Immature natural killer cell (primary cell): ENCODE measurements around the gene SYNJ2. TPM values are rescaled to one million over a fixed set of nuclear protein-coding genes. Genes with fewer than 3 reads are reported as not detected.
A peak's percentile ranks its signal among the peaks of the same experiment; 100 is the strongest.
"Not testable (repeated sequence)": the region's sequence is repeated elsewhere in the genome, so short reads cannot be mapped to it uniquely, and the experiment has no call there.

Source experiments
- DNase-seq, 3 donors: peaks; one replicate each; pipeline ENCODE4 v3.0.0; 2022; ENCODE audit warnings: mixed read lengths in 1 of 3
- H3K27ac Mint-ChIP-seq, 6 donors: one replicate each; pipeline ENCODE4 v1.8.0; 2020; ENCODE audit warnings: mixed read lengths in 6 of 6, mild to moderate bottlenecking in 5 of 6, inconsistent platforms in 4 of 6, moderate library complexity in 3 of 6
- H3K27me3 Mint-ChIP-seq, 3 donors: one replicate each; pipeline ENCODE4 v1.8.0; 2020 to 2021; ENCODE audit warnings: low read depth in 3 of 3, mild to moderate bottlenecking in 3 of 3, mixed read lengths in 3 of 3, moderate library complexity in 3 of 3, inconsistent platforms in 1 of 3
- H3K36me3 Mint-ChIP-seq, 3 donors: one replicate each; pipeline ENCODE4 v1.8.0; 2020; ENCODE audit warnings: mixed read lengths in 3 of 3, inconsistent platforms in 2 of 3, mild to moderate bottlenecking in 2 of 3
- H3K4me1 Mint-ChIP-seq, 2 donors: one replicate each; pipeline ENCODE4 v1.8.0; 2020; ENCODE audit warnings: inconsistent platforms in 2 of 2, mild to moderate bottlenecking in 2 of 2, mixed read lengths in 2 of 2, moderate library complexity in 1 of 2
- H3K4me3 Mint-ChIP-seq, 5 donors: one replicate each; pipeline ENCODE4 v1.8.0; 2020; ENCODE audit warnings: mild to moderate bottlenecking in 5 of 5, mixed read lengths in 5 of 5, inconsistent platforms in 3 of 5, moderate library complexity in 3 of 5
- H3K9me3 Mint-ChIP-seq, 6 donors: one replicate each; pipeline ENCODE4 v1.8.0; 2020; ENCODE audit warnings: mild to moderate bottlenecking in 6 of 6, mixed read lengths in 6 of 6, inconsistent platforms in 4 of 6, moderate library complexity in 3 of 6
- polyA plus RNA-seq, 3 donors: library from polyadenylated mRNA; unstranded; fragments of 300-500 nt; fragmentation: Illumina TruSeq; gene quantifications; one replicate each; pipeline ENCODE4 v1.2.3, GENCODE V29; 2021

SYNJ2 gene
- polyA plus RNA-seq, 3 donors from 2014 or later = 8.7 to 22.0 (median 12.5) TPM

- not testable (repeated sequence) for H3K27ac Mint-ChIP-seq, H3K4me3 Mint-ChIP-seq, H3K4me1 Mint-ChIP-seq, DNase-seq, H3K9me3 Mint-ChIP-seq, H3K36me3 Mint-ChIP-seq
- peaks cover 4 to 13% (median 9%) of the 10 kb centered on the region in 3 donors for H3K27me3 Mint-ChIP-seq
These were observed 30.8 kb upstream of the SYNJ2 start for GRCh38 chr6:157950899-157951298.

- no peak for DNase-seq
- Mint-ChIP-seq H3K27me3 (peaks cover 3 to 16% (median 7%) of the 10 kb centered on the region in 3 donors), H3K4me3 (no peak overlapping the region), H3K36me3 (no peaks in the 10 kb centered on the region), H3K9me3 (peaks cover 0 to 5% (median 0%) of the 10 kb centered on the region in 6 donors), H3K27ac (no peak overlapping the region), H3K4me1 (no peaks in the 10 kb centered on the region)
These were observed 29.8 kb upstream of the SYNJ2 start for GRCh38 chr6:157951828-157952227.

DNA sequence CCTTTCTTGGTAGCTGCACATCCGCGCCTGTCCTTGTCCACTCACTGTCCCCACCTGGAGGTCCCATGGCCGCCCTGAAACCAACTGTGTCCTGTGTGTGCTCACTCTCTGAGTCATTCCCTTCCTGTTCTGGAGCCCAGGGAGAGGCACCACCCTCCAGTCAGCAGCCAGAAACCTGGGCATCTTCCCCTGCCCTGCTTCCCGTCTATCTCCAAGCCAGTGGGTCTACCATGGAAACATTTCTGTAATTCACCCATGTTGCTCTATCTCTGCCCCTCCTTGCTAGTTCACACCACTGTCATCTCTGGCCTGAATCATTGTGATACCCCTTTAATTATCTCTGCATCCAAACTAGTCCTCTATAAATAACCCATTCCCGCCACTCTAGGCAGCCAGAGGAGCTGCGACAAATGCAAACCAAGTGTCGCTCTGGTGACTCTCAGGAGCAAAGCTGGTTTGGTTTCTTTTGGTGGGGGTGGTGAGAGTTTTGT lies 28.8 kb upstream of the SYNJ2 start:
- Mint-ChIP-seq H3K9me3 (peaks cover 0 to 5% (median 0%) of the 10 kb centered on the region in 6 donors), H3K36me3 (no peaks in the 10 kb centered on the region), H3K4me1 (no peaks in the 10 kb centered on the region), H3K4me3 (no peak overlapping the region), H3K27me3 (peaks cover 3 to 19% (median 4%) of the 10 kb centered on the region in 3 donors), H3K27ac (no peak overlapping the region)
- no peak for DNase-seq

- H3K4me1 Mint-ChIP-seq = no peaks in the 10 kb centered on the region
- no peak overlapping the region for H3K4me3 Mint-ChIP-seq
- DNase-seq = no peak
- H3K9me3 Mint-ChIP-seq = peaks cover 2 to 9% (median 4%) of the 10 kb centered on the region in 6 donors
- peaks cover 3 to 25% (median 4%) of the 10 kb centered on the region in 3 donors for H3K27me3 Mint-ChIP-seq
- peaks cover 0 to 2% (median 0%) of the 10 kb centered on the region in 3 donors for H3K36me3 Mint-ChIP-seq
- no peak overlapping the region for H3K27ac Mint-ChIP-seq
These were observed 28.0 kb upstream of the SYNJ2 start for GRCh38 chr6:157953580-157954091.

DNA sequence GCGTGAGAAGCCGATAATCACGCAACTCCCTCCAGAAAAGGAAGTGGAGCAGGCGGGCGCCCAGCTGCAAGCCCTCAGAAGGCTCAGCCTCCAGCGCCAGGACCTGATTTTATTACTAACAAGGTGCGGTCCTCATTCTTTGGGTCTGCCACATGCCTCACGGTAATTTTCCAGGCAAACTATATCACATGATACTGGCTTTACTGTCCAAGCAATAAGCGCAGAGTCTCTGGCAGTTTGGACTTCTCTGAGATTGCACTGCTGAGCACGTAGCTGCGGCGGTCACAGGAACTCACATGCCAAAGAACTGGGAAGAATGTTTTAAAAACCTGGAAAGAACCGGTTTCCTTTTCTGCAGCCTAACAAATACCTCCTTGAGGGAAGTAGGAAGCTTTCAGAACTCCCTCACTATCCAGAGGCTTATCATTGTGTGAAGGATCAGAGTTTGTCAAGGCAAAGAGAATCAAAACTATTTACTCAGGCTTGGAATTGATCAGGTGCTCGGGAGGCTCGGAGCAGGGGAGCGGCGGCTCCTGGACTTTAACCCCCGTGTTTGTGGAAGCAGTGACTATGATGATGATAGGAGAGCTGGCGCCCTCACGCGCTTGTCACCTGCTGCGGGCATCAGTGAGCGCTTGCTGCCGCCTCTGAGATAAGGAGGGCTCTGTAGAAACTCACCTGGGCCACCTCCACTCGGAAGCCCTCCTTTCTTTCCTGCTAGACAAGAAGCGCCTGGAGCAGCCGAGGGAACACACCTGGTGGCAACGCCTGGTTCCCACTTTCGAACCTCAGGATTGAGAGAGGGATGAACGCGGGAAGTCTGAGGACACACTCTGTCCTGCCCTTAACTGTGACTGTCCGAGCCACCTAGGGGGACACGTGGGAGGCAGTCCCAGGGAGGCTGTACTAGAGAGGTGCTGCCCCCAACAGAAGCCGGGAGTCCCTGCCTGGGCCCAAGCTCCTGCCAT lies 27.2 kb upstream of the SYNJ2 start:
- peaks cover 0 to 8% (median 3%) of the 10 kb centered on the region in 3 donors for H3K36me3 Mint-ChIP-seq
- H3K4me3 Mint-ChIP-seq = no peak overlapping the region
- peaks cover 3 to 26% (median 3%) of the 10 kb centered on the region in 3 donors for H3K27me3 Mint-ChIP-seq
- no peaks in the 10 kb centered on the region for H3K4me1 Mint-ChIP-seq
- H3K9me3 Mint-ChIP-seq = peaks cover 4 to 15% (median 11%) of the 10 kb centered on the region in 6 donors
- no peak for DNase-seq
- H3K27ac Mint-ChIP-seq = no peak overlapping the region

GRCh38 chr6:157955675-157956074 lies 26.0 kb upstream of the SYNJ2 start:
- H3K27me3 Mint-ChIP-seq = peaks cover 3 to 27% (median 5%) of the 10 kb centered on the region in 3 donors
- no peak overlapping the region for H3K4me3 Mint-ChIP-seq
- H3K27ac Mint-ChIP-seq = no peak overlapping the region
- H3K36me3 Mint-ChIP-seq = peaks cover 0 to 11% (median 5%) of the 10 kb centered on the region in 3 donors
- DNase-seq = no peak
- H3K9me3 Mint-ChIP-seq = peaks cover 2 to 24% (median 17%) of the 10 kb centered on the region in 6 donors
- H3K4me1 Mint-ChIP-seq = no peaks in the 10 kb centered on the region

- Mint-ChIP-seq H3K9me3 (peaks cover 2 to 24% (median 16%) of the 10 kb centered on the region in 6 donors), H3K36me3 (peaks cover 0 to 11% (median 5%) of the 10 kb centered on the region in 3 donors), H3K4me3 (no peak overlapping the region), H3K27me3 (peaks cover 3 to 29% (median 6%) of the 10 kb centered on the region in 3 donors), H3K4me1 (no peaks in the 10 kb centered on the region), H3K27ac (no peak overlapping the region)
- no peak for DNase-seq
These were observed 25.4 kb upstream of the SYNJ2 start for GRCh38 chr6:157956171-157956730.

DNA sequence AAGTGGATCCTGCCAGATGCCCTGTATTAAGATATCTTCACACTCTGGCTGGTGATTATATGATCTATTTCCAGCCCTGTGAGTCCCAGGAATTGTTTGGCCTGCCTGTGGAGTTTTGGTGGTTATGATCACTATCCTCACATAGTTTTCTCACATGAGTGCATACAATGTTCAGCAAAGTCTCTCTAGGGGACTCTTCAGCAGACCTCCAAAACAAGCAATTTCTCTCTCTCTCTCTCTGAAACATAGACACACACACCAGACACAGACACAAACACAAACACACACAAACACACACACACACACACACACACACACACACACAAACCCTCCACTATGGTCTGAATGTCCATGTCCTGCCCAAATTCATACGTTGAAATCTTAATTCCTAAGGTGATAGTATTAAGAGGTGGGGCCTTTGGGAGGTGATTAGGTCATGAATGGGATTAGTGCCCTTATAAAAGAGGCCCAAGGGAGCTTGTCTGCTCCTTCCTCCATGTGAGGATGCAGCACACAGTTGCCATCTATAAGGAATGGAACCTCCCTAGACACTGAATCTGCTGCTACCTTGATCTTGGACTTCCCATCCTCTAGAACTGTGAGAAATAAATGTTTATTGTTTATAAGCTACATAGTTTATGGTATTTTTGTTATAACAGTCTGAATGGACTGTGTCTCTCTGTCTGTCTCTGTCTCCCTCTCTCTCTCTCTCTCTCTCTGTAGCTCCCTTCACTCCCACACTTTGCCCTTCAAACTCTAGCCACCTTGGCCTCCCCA lies 22.0 kb upstream of the SYNJ2 start:
- no peak overlapping the region for H3K27ac Mint-ChIP-seq
- no peak for DNase-seq
- H3K4me1 Mint-ChIP-seq = peaks cover 11 to 14% of the 10 kb centered on the region in 2 donors
- peaks cover 0 to 11% (median 5%) of the 10 kb centered on the region in 3 donors for H3K36me3 Mint-ChIP-seq
- H3K27me3 Mint-ChIP-seq = peaks cover 3 to 24% (median 7%) of the 10 kb centered on the region in 3 donors
- no peak overlapping the region for H3K4me3 Mint-ChIP-seq
- peaks cover 2 to 24% (median 16%) of the 10 kb centered on the region in 6 donors for H3K9me3 Mint-ChIP-seq

DNA sequence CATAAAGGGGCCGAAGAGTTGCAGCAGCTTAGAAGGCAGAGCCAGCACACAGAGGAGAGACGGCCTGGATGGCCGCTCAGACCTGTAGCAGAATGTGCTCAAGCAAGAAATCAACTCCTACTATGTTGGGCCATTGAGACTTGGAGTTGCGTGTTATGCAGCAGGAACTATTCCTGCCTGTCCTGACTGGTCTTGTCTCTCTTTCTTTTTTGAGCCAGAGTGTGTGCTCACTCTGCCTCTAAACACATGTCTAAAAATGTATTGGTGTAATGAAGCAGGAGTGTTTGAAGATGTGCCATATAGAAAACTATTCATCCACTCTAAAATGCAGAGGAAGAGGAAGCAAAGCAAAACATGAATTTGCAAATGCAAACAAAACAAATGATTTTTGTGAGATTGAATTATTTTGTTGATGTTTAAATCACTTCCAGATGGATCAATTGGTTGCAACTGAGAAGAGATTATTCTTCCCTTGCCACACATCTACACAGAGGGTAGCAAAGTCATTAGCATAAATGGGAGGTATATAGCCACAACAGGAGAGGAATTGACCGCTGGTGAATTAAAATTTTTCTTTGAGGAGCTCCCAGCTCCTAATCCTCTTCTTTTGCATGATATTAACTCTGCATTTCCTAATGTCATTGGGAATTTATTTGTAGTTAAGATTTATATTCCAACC lies 20.4 kb upstream of the SYNJ2 start:
- no peak overlapping the region for H3K27ac Mint-ChIP-seq

DNA sequence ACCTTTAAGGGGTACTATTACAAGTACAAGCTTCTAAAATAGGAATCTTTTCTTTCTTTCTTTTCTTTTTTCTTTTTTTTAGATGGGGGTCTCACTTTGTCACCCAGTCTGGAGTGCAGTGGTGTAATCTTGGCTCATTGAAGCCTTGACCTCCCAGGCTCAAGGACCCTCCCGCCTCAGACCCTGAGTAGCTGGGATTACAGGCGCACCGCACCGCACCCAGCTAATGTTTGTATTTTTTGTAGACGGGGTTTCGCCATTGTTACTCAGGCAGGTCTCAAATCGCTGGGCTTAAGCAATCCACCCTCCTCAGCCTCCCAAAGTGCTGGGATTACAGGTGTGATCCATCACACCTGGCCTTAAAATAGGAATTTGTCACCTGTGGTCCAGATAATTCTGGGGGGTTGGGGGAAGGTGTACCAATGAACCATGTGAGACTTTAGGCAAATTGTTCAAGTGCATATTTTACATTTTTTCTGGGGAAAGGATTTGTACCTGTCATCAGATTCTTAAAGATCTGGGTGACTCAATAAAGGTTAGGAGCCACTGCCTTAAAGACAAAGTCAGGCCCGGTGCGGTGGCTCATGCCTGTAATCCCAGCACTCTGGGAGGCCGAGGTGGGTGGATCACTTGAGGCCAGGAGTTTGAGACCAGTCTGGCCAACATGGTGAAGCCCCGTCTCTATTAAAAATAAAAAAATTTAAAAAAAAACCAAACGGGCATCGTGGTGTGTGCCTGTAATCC lies 19.7 kb upstream of the SYNJ2 start:
- Mint-ChIP-seq H3K4me1 (peaks cover 11 to 14% of the 10 kb centered on the region in 2 donors), H3K27me3 (peaks cover 5 to 20% (median 9%) of the 10 kb centered on the region in 3 donors), H3K27ac (no peak overlapping the region), H3K9me3 (peaks cover 2 to 24% (median 16%) of the 10 kb centered on the region in 6 donors), H3K36me3 (peaks cover 0 to 11% (median 5%) of the 10 kb centered on the region in 3 donors), H3K4me3 (peak overlapping the region in 2 of 5 donors; percentile 10 to 64)
- no peak for DNase-seq

More for the DNA sequence above, 20.4 kb upstream of the SYNJ2 start:
- H3K27me3 Mint-ChIP-seq = peaks cover 4 to 21% (median 5%) of the 10 kb centered on the region in 3 donors
- peaks cover 11 to 14% of the 10 kb centered on the region in 2 donors for H3K4me1 Mint-ChIP-seq
- peaks cover 2 to 24% (median 16%) of the 10 kb centered on the region in 6 donors for H3K9me3 Mint-ChIP-seq
- H3K36me3 Mint-ChIP-seq = peaks cover 0 to 11% (median 5%) of the 10 kb centered on the region in 3 donors
- DNase-seq = no peak
- H3K4me3 Mint-ChIP-seq = no peak overlapping the region

- Mint-ChIP-seq H3K4me3 (peak overlapping the region in 3 of 5 donors; percentile 4 to 64 (median 9)), H3K27me3 (peaks cover 5 to 19% (median 9%) of the 10 kb centered on the region in 3 donors), H3K9me3 (peaks cover 2 to 24% (median 16%) of the 10 kb centered on the region in 6 donors), H3K4me1 (peaks cover 11 to 14% of the 10 kb centered on the region in 2 donors), H3K27ac (no peak overlapping the region), H3K36me3 (peaks cover 0 to 11% (median 5%) of the 10 kb centered on the region in 3 donors)
- DNase-seq = no peak
These were observed 18.9 kb upstream of the SYNJ2 start for GRCh38 chr6:157962601-157963302.
